Left lobe of liver (tissue), 2 donors: ENCODE results near the gene PDE11A. TPM values are rescaled to one million over a fixed set of nuclear protein-coding genes. Genes with fewer than 3 reads are reported as not detected.

Experiments
- ATAC-seq: fragments of 200-7000 bp; cut with Tn5 transposase; one replicate; pipeline ENCODE4 v1.9.1; 2020; ENCODE audit warnings: mild to moderate bottlenecking, moderate library complexity
- DNase-seq: peaks from one replicate; pipeline ENCODE4 v3.0.0-alpha.2; 2020; ENCODE audit warnings: low spot score
- total RNA-seq: library from RNA; stranded (reverse); gene quantifications from one replicate; pipeline ENCODE4 v1.2.1, GENCODE V29; 2021
- donor health status: DM: no; HTN: no; CAD: no; lungs with moderate emphysema.
- donor health status: DM: no; HTN: yes; CAD: no.

The PDE11A gene
- total RNA-seq, 1 donor from 2014 or later: 3.9 TPM

GRCh38 chr2:177733322-177733855 lies 339.2 kb downstream of the PDE11A start:
- DNase-seq: no peak

DNA sequence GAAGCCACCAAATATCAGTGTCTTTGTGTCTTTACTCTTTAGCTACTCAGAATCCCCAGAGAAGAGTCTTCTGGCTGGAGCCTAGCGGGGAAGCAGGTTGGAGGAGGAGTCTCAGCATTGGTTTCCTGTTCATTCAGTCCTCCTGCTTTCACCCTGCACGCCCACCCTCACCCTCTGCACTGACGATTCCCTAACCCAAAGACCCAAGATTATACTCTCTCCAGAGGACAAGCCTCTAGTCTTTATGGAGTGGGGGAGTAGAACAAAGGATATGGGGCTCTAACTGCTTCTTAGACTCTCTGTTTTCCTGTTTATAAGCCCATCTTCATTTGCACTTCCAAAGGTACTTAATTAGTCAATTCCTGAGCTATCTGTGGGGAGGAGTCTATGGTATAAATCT lies 341.2 kb downstream of the PDE11A start:
- no peak for DNase-seq
- no peak for ATAC-seq

More at GRCh38 chr2:177733322-177733855, 339.2 kb downstream of the PDE11A start:
- no peak for ATAC-seq

GRCh38 chr2:177730792-177731191 lies 341.8 kb downstream of the PDE11A start:
- DNase-seq: no peak

GRCh38 chr2:177730363-177730762 lies 342.2 kb downstream of the PDE11A start:
- ATAC-seq: no peak
- no peak for DNase-seq

More at GRCh38 chr2:177730792-177731191, 341.8 kb downstream of the PDE11A start:
- no peak for ATAC-seq

GRCh38 chr2:177728920-177729319 lies 343.7 kb downstream of the PDE11A start:
- DNase-seq: no peak
- no peak for ATAC-seq

GRCh38 chr2:177728399-177728765 lies 344.2 kb downstream of the PDE11A start:
- no peak for DNase-seq
- ATAC-seq: no peak

DNA sequence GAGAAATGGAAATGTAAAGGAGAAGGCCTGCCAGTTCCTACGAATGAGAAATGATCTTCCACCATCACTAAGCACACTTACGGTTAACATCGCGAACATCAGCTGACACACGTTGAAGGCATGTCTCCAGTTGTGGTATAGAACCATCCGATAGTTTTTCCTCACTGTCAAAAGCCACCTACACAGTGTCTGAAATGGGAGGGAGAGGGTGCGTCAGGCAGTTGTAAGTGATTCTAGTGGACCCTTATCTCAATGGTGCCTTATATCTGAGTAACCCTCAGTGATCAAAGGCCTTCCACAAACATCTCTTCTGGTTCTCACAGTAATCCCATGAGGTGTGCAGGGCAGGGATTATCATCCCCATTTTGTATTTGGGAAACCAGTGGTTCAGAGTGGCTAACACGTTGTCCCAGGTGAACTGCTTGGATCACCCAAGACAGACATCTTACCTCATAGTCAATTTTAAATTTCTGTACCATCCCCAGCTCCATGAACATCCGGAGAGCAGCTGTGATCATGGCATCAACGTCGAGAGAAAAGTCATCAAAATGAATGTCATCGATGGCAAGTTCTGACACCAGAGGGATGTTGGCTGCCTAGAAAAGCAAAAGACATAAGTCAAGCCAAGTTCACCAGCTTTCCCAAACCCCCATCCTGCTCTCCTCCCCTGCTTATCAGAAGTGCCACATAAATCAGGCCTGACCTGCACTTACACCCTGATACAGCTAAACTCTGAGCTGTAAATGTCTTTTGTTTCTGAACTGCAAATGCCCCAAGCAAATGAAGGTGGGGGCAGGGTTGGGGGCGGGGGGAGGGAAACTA lies 344.8 kb downstream of the PDE11A start:
- DNase-seq (no peak), ATAC-seq (no peak)

DNA sequence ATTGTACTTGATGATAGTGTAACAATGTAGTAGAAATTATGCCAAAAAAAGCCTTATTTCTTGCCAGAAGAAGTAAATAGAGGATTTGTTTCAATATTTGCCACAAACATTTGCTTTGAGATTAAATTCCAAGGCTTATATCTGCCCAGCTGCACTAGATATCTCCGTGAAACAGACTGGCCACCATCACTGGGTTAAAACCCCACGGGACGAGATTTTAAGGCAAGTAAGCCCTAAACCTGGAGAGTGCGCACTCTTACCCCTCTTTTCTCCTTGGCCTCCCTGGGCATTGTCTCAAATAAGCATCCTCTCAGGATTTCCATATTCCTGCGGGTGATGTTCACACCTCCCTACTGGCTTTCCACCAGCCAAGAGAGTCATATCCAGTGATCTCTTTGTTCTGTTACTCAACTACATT lies 345.6 kb downstream of the PDE11A start:
- DNase-seq: no peak
- ATAC-seq: no peak

DNA sequence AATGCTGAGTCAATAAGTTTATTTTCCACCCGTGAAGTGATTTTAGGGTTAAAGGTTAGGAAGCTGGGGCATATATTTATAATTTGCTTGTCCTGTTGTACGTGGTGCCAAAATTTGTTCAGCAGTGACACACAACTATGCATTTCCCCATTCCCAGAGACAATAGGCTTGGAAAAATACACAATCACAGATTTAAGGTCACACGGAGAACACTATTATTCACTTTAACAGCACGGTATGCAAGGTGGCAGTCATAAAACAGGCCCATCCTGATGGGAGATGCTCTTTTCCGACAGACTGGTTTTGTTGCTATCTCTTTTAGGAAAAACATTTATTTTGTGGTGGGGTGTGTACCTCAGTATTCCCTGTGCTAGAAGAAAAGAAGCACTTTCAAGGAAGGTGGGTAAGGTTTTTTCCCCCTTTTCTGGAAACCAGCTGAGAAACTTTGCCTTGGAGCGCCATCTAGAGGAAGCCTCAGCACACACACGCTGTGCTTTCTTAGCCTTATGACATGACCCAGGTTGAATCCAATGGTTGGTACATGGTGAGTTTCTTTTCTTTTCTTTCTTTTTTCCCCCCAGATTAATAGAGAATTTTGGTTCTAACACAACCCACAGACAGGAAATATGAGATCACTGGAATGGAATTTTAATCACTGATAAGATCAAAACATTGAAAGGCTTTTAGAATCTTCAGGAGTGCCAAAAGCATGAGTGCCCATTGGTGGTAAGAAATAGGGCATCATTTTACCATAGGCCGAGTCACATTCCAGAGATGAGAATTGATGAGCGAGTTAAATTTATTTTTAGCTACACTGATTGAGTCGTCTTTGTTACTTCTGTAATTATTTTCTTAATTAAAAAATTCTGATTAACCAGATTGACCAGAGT lies 347.9 kb downstream of the PDE11A start:
- no peak for DNase-seq
- ATAC-seq: peak; percentile 95

DNA sequence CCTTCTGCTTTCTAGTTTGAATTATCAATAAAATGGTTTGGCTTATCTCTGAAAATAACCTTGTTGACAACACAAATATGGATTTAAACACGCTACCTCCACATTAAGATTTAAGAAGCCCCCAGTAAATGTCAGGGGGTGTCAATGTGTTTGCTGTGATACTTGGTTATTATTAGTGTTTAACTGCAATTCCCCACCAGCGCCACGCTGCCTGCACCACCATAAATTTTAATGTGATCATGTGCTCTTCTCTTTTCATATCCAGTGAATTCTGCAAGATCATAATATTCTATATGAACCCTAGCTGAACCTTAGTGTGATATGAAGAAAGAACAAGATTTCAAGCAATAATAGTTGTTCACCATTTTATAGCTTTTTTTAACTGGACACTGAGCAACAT lies 349.3 kb downstream of the PDE11A start:
- no peak for ATAC-seq
- DNase-seq: no peak

GRCh38 chr2:177721818-177722567 lies 350.6 kb downstream of the PDE11A start:
- DNase-seq (no peak), ATAC-seq (no peak)

DNA sequence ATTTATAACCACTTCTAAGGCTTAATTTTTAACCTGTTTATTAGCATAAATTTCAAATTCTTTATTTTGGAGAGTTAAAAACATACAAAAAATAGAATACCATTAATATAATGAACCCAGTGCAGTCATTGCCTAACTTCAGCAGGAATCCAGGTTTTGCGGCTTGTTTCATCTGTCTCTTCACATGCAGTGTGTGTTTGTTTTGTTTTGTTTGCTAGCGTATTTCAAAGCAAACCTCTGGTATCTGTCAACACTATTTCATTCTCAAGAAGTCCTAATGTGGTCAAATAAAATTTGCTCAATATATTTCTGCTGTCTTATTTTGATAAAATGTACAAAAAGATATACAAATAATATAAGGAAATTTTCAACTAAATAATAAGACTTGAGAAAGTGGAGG lies 351.5 kb downstream of the PDE11A start:
- DNase-seq (no peak), ATAC-seq (peak; percentile 64)

- no peak for DNase-seq
- ATAC-seq: no peak
Observed at GRCh38 chr2:177717831-177718618, 354.6 kb downstream of the PDE11A start.

GRCh38 chr2:177716484-177716883 lies 356.1 kb downstream of the PDE11A start:
- ATAC-seq (no peak), DNase-seq (no peak)

DNA sequence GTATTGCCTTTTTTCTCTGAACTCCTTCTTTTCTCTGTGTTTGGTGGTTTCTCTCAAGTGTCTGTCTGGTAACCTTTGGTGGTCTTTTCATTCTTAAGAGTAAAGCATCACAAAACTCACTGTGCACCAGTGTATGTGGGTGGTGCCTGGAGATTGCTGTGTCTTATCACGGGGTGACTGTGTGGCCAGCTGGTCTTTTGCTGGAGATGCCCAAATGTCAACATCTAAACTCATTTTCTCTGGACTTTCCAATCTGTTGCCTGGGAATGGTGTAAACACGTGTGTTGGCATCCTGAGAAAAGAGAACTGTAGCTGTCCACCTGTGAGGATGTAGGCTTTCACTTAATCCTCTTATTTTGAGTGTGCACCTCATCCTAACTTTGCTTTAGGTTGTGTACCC lies 356.8 kb downstream of the PDE11A start:
- ATAC-seq (no peak), DNase-seq (no peak)

- DNase-seq (no peak), ATAC-seq (peak; percentile 54)
Observed at GRCh38 chr2:177714704-177715103, 357.9 kb downstream of the PDE11A start.

DNA sequence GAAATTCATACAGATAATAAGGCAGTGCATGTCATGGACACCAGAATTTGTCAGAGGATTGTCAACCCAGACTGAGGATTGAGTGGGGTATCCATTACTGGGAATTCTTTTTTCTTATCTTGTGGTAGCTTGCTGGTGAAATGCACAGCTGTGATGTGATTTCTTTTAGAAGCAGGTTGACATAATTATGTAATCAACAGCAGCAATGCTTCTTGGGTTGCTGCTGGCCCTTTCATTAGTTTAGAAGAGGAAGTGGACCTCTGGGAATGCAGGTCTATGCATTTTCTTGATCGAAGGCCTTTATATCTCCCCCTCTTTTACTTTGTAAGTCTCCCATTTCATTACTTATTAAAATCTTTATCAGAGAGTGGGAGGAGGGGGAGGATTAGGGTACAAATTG lies 360.1 kb downstream of the PDE11A start:
- DNase-seq (no peak), ATAC-seq (no peak)

- no peak for ATAC-seq
Observed at GRCh38 chr2:177711483-177712265, 360.9 kb downstream of the PDE11A start.

DNA sequence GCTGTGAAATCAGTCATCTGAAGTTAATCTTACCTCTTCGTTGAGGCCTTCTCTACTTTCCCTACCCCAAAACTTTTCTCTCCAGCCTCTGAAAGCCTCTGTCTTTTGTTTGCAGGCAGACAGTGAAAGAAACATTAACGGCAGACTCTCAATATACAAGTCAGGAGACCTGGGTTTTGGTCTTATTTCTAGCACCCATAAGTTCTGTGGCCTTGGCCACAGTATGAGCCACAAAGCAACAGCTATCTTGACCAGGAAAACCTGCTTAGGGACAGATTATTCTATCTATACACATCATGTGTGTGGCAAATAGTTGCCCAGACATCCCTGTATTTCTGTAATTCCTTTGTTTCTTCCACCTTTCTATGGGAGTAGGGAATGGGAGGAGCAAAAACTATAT lies 361.7 kb downstream of the PDE11A start:
- ATAC-seq (no peak), DNase-seq (no peak)

More at GRCh38 chr2:177711483-177712265, 360.9 kb downstream of the PDE11A start:
- no peak for DNase-seq
